HUES48 (cell line): ENCODE data around the gene MS4A2.

ENCODE experiments used
- H3K27ac ChIP-seq: one replicate; pipeline ENCODE4 v1.7.0; 2013; ENCODE audit warnings: low read depth, low read length, inconsistent platforms
- H3K27me3 ChIP-seq: 2 replicates; pipeline ENCODE4 v1.6.1; 2013; ENCODE audit warnings: mild to moderate bottlenecking, low read length; ENCODE audit not compliant: control insufficient read depth, insufficient read depth
- H3K36me3 ChIP-seq: 2 replicates; pipeline ENCODE4 v1.6.1; 2013; ENCODE audit warnings: low read length; ENCODE audit not compliant: control insufficient read depth, insufficient read depth
- H3K4me1 ChIP-seq: 2 replicates; pipeline ENCODE4 v1.6.1; 2013; ENCODE audit warnings: mild to moderate bottlenecking, low read length; ENCODE audit not compliant: control insufficient read depth, insufficient read depth
- H3K4me3 ChIP-seq: 2 replicates; pipeline ENCODE4 v1.5.1; 2013; ENCODE audit warnings: mild to moderate bottlenecking, low read depth, low read length
- H3K9ac ChIP-seq: 2 replicates; pipeline ENCODE4 v1.6.1; 2013; ENCODE audit warnings: mild to moderate bottlenecking, low read depth, low read length, moderate library complexity
- H3K9me3 ChIP-seq: 2 replicates; pipeline ENCODE4 v1.6.1; 2013; ENCODE audit warnings: low read length; ENCODE audit not compliant: control insufficient read depth, insufficient read depth

The MS4A2 gene

DNA sequence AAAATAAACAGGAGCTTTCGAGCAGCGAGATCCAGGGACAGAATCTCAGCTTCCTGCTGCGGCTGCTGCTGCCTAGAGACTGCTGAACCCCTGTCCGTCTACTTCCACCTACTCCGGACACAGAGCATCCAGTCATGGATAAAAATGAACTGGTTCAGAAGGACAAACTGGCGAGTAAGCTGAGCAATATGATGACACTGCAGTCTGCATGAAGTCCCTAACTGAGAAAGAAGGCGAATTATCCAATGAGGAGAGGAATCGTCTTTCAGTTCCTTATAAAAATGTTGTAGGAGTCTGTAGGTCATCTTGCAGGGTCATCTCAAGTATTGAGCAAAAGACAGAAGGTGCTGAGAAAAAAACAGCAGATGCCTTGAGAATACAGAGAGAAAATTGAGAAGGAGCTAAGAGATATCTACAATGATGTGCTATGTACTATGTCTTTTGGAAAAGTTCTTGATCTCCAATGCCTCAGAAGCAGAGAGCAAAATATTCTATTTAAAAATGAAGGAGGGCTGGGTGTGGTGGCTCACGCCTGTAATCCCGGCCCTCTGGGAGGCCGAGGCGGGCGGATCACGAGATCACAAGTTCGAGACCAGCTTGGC is 11.1 kb upstream of the MS4A2 start:
- H3K4me3 ChIP-seq = no peak overlapping the region
- no peak overlapping the region for H3K9ac ChIP-seq
- no peaks in the 10 kb centered on the region for H3K36me3 ChIP-seq
- no peaks in the 10 kb centered on the region for H3K4me1 ChIP-seq
- H3K9me3 ChIP-seq = peaks cover 7% of the 10 kb centered on the region
- no peaks in the 10 kb centered on the region for H3K27me3 ChIP-seq
- H3K27ac ChIP-seq = no peak overlapping the region

DNA sequence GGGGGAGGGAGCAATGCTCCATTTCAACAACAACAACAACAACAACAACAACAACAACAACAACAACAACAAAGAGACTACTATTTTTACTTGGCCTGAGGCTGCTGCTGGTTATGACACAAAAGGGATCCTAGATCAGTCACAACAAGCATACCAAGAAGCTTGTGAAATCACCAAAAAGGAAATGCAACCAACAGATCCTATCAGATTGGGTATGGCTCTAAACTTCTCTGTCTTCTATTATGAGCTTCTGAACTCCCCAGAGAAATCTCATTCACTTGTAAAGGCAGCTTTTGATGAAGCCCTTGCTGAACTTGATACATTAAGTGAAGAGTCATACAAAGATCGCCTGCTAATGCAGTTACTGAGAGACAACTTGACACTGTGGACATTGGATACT is 10.5 kb upstream of the MS4A2 start:
- Histone ChIP-seq H3K9ac (no peak overlapping the region), H3K27me3 (no peaks in the 10 kb centered on the region), H3K9me3 (peaks cover 7% of the 10 kb centered on the region), H3K36me3 (no peaks in the 10 kb centered on the region), H3K4me1 (no peaks in the 10 kb centered on the region), H3K27ac (no peak overlapping the region), H3K4me3 (no peak overlapping the region)

DNA sequence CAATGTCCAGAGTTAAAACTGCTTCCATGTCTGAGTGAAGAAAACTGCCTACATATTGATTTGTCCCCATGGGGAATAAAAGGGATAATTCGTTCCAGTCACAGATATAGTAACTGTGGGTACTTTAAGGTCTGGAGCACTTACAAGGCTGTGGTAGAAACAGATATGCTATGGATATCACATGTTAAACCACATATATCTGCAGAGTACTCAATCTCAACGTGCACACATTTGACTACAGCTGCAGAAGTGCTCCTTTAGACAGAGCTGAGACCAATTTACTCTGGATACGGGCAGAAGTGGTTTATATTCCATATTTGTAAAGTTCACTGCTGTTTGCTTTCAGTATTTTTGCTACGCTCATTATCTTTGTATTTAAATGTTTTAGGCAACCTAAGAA is 9.7 kb upstream of the MS4A2 start:
- Histone ChIP-seq H3K36me3 (no peaks in the 10 kb centered on the region), H3K27me3 (no peaks in the 10 kb centered on the region), H3K4me1 (no peaks in the 10 kb centered on the region), H3K4me3 (no peak overlapping the region), H3K27ac (no peak overlapping the region), H3K9me3 (peaks cover 7% of the 10 kb centered on the region), H3K9ac (no peak overlapping the region)

DNA sequence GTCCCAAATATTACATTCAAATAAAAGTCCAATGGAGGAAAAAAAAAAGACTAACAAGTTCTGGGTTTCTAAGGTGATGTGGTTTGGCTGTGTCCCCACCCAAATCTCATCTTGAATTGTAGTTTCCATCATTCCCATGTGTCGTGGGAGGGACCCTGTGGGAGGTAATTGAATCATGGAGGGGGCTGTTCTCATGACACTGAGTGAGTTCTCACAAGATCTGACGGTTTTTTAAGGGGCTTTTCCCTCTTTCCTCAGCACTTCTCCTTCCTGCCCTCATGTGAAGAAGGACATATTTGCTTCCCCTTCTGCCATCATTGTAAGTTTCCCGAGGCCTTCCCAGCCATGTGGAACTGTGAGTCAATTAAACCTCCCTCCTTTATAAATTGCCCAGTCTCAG is 7.9 kb upstream of the MS4A2 start:
- Histone ChIP-seq H3K4me3 (no peak overlapping the region), H3K9ac (no peak overlapping the region)

DNA sequence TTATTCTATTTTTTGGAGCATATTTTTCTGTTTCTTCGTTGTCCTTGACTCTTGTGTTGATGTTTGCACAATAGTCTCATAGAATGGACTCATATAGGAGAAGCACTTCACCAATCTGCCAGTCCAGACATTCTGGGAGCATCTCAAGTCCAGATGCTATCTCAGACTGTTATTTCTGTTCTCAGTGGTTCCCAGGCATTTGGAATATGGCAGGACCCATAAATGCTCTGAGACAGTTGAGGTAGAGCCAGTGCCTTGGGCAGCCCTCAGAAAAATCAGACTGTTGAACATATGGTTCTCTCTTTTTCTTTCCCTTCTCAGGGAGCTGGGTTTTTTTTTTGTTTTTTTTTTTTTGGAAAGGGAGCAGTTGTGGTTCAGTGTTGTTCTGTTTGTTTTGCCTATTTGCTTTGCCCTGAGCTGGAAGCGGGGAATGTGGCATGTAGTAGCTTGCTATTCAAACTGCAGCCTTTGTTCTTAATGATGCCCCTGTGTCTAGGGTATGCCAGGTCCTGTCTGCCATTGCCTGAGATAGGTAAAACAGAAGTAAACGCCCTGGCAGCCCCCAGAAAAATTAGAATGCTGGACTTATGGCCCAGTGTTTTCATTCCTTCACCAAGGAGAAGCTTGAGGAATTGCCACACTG is 3.7 kb upstream of the MS4A2 start:
- no peak overlapping the region for H3K27ac ChIP-seq
- no peaks in the 10 kb centered on the region for H3K27me3 ChIP-seq

More for the DNA sequence above, 7.9 kb upstream of the MS4A2 start:
- Histone ChIP-seq H3K9me3 (peaks cover 4% of the 10 kb centered on the region; the same call in 1 of the 2 replicates), H3K36me3 (no peaks in the 10 kb centered on the region), H3K27ac (no peak overlapping the region), H3K27me3 (no peaks in the 10 kb centered on the region), H3K4me1 (no peaks in the 10 kb centered on the region)

DNA sequence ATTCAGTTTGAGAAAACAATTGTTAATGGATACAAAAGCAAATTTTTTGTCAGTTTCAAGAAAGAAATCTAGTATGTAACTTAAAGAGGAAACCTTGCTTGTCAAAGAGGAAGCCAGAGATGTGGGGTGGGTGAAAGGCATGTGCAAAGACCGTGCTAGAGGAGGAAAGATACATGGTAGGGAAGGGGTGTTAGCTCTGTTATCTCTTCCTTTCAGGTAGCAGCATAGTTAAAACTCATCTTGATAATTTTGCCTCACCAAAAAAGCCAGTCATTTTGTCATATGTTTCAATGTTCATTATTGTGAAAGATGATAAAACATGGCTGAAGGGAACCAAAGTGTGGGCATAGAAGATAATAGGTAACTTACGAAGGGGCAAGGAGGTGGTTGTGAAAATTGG is 2.6 kb upstream of the MS4A2 start:
- no peaks in the 10 kb centered on the region for H3K27me3 ChIP-seq
- H3K9ac ChIP-seq = no peak overlapping the region
- H3K36me3 ChIP-seq = no peaks in the 10 kb centered on the region
- H3K9me3 ChIP-seq = no peaks in the 10 kb centered on the region
- no peaks in the 10 kb centered on the region for H3K4me1 ChIP-seq
- no peak overlapping the region for H3K27ac ChIP-seq
- H3K4me3 ChIP-seq = no peak overlapping the region

More for the DNA sequence above, 3.7 kb upstream of the MS4A2 start:
- Histone ChIP-seq H3K4me3 (no peak overlapping the region), H3K36me3 (no peaks in the 10 kb centered on the region), H3K4me1 (no peaks in the 10 kb centered on the region), H3K9me3 (no peaks in the 10 kb centered on the region), H3K9ac (no peak overlapping the region)

DNA sequence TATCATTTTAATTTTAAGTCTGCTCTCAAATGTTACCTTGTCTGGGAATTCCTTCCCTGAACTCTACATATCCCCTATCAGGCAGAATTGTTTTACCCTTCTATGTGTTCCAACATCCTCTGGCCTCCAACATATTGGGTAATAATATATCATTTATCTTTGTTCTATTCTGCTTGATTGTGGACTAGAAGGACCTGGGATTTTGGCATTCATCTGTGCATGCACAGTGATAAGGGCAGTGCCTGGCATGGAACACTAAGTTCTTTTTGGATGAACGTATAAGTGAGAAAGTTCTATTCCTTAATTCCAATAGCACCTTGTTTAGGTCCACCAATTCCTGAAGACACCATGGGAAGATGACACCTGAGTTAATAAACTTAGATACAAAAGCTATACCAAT is 1.2 kb upstream of the MS4A2 start:
- H3K9me3 ChIP-seq = no peaks in the 10 kb centered on the region
- no peak overlapping the region for H3K27ac ChIP-seq
- no peak overlapping the region for H3K9ac ChIP-seq
- no peaks in the 10 kb centered on the region for H3K27me3 ChIP-seq
- H3K4me1 ChIP-seq = no peaks in the 10 kb centered on the region
- H3K36me3 ChIP-seq = no peaks in the 10 kb centered on the region
- H3K4me3 ChIP-seq = no peak overlapping the region

DNA sequence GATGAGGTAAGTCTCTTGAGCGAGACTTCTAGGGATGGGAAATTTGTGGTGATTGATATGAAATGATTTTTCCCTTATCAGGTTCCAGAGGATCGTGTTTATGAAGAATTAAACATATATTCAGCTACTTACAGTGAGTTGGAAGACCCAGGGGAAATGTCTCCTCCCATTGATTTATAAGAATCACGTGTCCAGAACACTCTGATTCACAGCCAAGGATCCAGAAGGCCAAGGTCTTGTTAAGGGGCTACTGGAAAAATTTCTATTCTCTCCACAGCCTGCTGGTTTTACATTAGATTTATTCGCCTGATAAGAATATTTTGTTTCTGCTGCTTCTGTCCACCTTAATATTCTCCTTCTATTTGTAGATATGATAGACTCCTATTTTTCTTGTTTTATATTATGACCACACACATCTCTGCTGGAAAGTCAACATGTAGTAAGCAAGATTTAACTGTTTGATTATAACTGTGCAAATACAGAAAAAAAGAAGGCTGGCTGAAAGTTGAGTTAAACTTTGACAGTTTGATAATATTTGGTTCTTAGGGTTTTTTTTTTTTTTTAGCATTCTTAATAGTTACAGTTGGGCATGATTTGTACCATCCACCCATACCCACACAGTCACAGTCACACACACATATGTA is 7.1 kb downstream of the MS4A2 start:
- no peaks in the 10 kb centered on the region for H3K36me3 ChIP-seq
- no peaks in the 10 kb centered on the region for H3K27me3 ChIP-seq
- H3K4me1 ChIP-seq = no peaks in the 10 kb centered on the region
- no peaks in the 10 kb centered on the region for H3K9me3 ChIP-seq
- H3K4me3 ChIP-seq = no peak overlapping the region
- no peak overlapping the region for H3K27ac ChIP-seq
- no peak overlapping the region for H3K9ac ChIP-seq

DNA sequence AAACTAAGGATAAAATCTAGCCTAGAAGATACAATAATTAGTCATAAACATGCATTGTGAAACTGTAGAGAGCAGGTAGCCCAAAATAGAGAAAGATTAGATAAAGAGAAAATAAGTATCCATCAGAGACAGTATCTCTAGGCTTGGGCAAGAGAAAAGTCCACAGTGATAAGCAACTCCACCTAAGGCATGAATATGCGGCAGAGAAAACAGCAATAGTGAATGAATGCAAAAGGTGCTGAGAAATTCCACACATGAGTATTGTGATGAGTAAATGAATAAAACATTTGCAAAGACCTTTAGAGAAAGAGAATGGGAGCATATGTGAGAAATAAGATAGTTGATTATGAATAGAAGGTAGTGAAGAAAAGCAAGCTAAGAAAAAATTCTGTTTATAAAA is 8.7 kb downstream of the MS4A2 start:
- no peaks in the 10 kb centered on the region for H3K27me3 ChIP-seq
- H3K4me1 ChIP-seq = no peaks in the 10 kb centered on the region
- H3K27ac ChIP-seq = no peak overlapping the region
- H3K9me3 ChIP-seq = no peaks in the 10 kb centered on the region
- H3K4me3 ChIP-seq = no peak overlapping the region
- no peaks in the 10 kb centered on the region for H3K36me3 ChIP-seq
- H3K9ac ChIP-seq = no peak overlapping the region

DNA sequence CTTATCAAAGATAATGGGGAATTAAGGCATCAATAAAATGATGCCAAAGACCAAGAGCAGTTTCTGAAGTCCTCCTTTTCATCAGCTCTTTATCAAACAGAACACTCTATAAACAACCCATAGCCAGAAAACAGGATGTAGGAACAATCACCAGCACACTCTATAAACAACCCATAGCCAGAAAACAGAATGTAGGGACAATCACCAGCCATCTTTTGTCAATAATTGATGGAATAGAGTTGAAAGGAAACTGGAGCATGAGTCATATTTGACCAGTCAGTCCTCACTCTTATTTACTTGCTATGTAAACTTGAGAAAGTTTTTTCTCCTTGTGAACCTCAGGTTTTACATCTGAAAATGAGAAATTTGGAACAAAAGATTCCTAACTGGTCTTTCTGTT is 10.0 kb downstream of the MS4A2 start:
- H3K4me1 ChIP-seq = no peaks in the 10 kb centered on the region

DNA sequence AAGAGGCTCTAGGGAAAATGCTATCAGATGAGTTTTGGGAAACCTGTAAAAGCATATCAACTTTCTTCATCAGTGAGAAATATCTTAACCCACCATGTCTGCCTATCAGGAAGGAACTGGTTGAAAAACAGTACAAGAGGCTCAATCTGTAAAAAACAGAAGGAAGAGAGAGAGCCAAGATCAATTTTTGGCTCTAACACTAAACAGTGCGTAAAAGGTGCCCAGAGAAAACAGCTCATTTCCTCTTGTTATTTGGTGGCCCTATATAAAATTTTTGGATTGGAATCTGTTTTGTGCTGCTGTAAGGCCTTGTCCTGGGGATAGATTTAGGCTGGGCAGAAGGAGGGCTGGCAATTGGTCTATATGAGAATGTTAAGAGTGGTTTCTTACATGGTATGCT is 12.1 kb downstream of the MS4A2 start:
- no peak overlapping the region for H3K4me3 ChIP-seq

More for the DNA sequence above, 10.0 kb downstream of the MS4A2 start:
- Histone ChIP-seq H3K36me3 (no peaks in the 10 kb centered on the region), H3K27ac (peak overlapping the region; percentile 13), H3K27me3 (no peaks in the 10 kb centered on the region), H3K9me3 (no peaks in the 10 kb centered on the region), H3K4me3 (no peak overlapping the region), H3K9ac (no peak overlapping the region)

More for the DNA sequence above, 12.1 kb downstream of the MS4A2 start:
- Histone ChIP-seq H3K27ac (no peak overlapping the region), H3K36me3 (no peaks in the 10 kb centered on the region), H3K9me3 (no peaks in the 10 kb centered on the region), H3K4me1 (no peaks in the 10 kb centered on the region), H3K9ac (no peak overlapping the region), H3K27me3 (no peaks in the 10 kb centered on the region)
